Suprapubic skin (tissue), 4 donors: ENCODE results near the gene KIAA1217. TPM values are rescaled to one million over a fixed set of nuclear protein-coding genes. Genes with fewer than 3 reads are reported as not detected.
A peak's percentile ranks its signal among the peaks of the same experiment; 100 is the strongest.

Source experiments
- DNase-seq, 2 donors: peaks; one replicate each; pipeline ENCODE4 v3.0.0-alpha.2; 2019; ENCODE audit warnings: low spot score in 2 of 2
- H3K27ac ChIP-seq: fragments of 200-600 bp; sonication (generic); one replicate; pipeline ENCODE4 v1.5.1; 2019
- H3K27me3 ChIP-seq: fragments of 200-600 bp; sonication (generic); one replicate; pipeline ENCODE4 v1.5.1; 2019
- H3K36me3 ChIP-seq: fragments of 200-600 bp; sonication (generic); one replicate; pipeline ENCODE4 v1.5.1; 2019
- H3K4me1 ChIP-seq: fragments of 200-600 bp; sonication (generic); one replicate; pipeline ENCODE4 v1.5.1; 2019
- H3K4me3 ChIP-seq: fragments of 200-600 bp; sonication (generic); one replicate; pipeline ENCODE4 v1.5.1; 2019; ENCODE audit warnings: mild to moderate bottlenecking
- H3K9me3 ChIP-seq: fragments of 200-600 bp; sonication (generic); one replicate; pipeline ENCODE4 v1.5.1; 2019
- EP300 ChIP-seq: sonication (generic); formaldehyde crosslinking; IDR thresholded peaks from one replicate; pipeline ENCODE4 v1.6.1; 2017; ENCODE audit warnings: antibody characterized with exemption
- POLR2A ChIP-seq, 2 donors: fragments of 450-650 bp; IDR thresholded peaks; one replicate each; pipeline ENCODE4 v1.6.1; 2017; ENCODE audit warnings: antibody characterized with exemption in 2 of 2, mild to moderate bottlenecking in 2 of 2, moderate library complexity in 2 of 2
- POLR2AphosphoS5 ChIP-seq, 3 donors: sonication (generic); formaldehyde crosslinking; IDR thresholded peaks; one replicate each; pipeline ENCODE4 v1.6.1; 2017; ENCODE audit warnings: antibody characterized with exemption in 3 of 3
- WGBS: methylation state at CpG from one replicate; pipeline ENCODE4 v1.1.5; 2018; 5-methylcytosine and 5-hydroxymethylcytosine counted together
- total RNA-seq, 4 donors: library from RNA; depleted of rRNA; stranded (reverse); fragments of >200 nt; gene quantifications; one replicate each; pipeline ENCODE4 v1.1.0, GENCODE V29; 2016
- TF ChIP-seq, protein P1 (sequence below), 2 donors: fragments of 200-600 bp in 1 of 2; fragments of 450-650 bp in 1 of 2; sonication (generic) in 1 of 2; IDR thresholded peaks; one replicate each; pipeline ENCODE4 v1.5.1; 2016 to 2019; ENCODE audit warnings: antibody characterized with exemption in 2 of 2, mild to moderate bottlenecking in 1 of 2, moderate library complexity in 1 of 2

The KIAA1217 gene
- total RNA-seq, 4 donors from 2014 or later: 59.2 to 109 (median 72.1) TPM

DNA sequence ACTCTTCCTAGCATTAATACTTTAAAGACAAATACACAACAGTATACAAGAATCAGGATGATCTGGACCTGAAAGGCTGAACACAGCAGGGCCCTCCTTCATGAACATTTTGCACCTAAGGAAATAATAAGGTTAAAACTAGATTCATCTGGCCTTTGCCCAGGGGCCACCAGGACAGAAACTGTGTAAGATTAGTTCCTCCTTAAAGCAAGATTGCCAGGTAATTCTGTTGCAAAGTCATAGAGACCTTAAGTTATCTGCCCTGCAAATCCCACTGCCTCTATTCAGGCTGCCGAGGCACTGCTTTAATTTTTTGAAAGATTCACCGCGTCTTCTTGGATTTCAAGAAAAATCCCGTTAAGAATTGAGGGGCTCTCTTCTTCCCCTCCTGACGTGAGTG lies 1.6 kb upstream of the KIAA1217 start:
- Histone ChIP-seq H3K27ac (peak overlapping the region; percentile 84), H3K36me3 (no peaks in the 10 kb centered on the region), H3K27me3 (no peaks in the 10 kb centered on the region), H3K4me1 (peaks cover 31% of the 10 kb centered on the region), H3K9me3 (no peaks in the 10 kb centered on the region), H3K4me3 (no peak overlapping the region)
- DNase-seq: no peak
- WGBS: 67% methylated on average over 5 of the region's 5 CpGs
- TF ChIP-seq POLR2A (IDR thresholded peaks at IDR 0.05) (no peak), EP300 (no peak), POLR2AphosphoS5 (IDR thresholded peaks at IDR 0.05) (no peak)
- TF ChIP-seq, protein P1, sequence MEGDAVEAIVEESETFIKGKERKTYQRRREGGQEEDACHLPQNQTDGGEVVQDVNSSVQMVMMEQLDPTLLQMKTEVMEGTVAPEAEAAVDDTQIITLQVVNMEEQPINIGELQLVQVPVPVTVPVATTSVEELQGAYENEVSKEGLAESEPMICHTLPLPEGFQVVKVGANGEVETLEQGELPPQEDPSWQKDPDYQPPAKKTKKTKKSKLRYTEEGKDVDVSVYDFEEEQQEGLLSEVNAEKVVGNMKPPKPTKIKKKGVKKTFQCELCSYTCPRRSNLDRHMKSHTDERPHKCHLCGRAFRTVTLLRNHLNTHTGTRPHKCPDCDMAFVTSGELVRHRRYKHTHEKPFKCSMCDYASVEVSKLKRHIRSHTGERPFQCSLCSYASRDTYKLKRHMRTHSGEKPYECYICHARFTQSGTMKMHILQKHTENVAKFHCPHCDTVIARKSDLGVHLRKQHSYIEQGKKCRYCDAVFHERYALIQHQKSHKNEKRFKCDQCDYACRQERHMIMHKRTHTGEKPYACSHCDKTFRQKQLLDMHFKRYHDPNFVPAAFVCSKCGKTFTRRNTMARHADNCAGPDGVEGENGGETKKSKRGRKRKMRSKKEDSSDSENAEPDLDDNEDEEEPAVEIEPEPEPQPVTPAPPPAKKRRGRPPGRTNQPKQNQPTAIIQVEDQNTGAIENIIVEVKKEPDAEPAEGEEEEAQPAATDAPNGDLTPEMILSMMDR (IDR thresholded peaks at IDR 0.05): no peak

DNA sequence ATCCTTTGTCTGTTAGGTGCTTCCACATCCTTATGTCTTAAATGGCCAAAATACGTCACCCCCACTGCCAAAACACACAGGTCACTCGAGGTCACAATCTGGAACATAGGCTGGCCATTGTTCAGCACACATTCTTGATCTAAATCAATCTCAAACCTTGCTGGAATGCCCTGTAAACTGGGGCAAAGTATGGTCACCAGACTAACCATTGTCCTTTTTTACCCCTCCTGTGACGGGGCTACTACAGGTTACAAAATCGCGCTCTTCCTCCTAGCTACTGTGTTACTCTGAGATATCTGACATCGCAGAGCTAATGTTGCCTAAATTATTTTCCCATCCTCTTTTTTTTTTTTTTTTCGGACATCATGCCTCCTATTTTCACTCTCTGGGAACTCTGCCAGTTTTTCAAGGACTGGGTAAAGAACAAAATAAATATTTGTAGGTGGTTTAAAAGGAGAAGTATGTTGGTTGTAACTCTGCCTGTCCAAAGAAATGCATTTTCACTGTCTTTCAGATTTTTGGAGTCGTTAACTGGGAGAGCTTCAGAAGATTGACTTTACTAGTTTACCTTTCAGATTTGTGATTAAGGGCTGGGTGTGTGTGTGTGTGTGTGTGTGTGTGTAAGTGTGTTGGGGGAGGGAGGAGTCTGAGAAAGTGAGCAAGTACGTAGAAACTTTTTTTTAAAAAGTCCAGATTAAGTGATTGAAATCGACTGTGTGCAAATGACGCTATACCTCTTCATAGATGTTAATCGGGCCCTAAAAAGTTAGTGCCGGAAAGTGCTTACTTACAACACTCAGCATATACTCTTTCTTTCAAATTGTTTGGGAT lies 942 bp upstream of the KIAA1217 start:
- 49% methylated on average over 13 of the region's 13 CpGs for WGBS
- H3K4me3 ChIP-seq: peak overlapping the region; percentile 51
- peaks cover 31% of the 10 kb centered on the region for H3K4me1 ChIP-seq
- H3K9me3 ChIP-seq: no peaks in the 10 kb centered on the region
- H3K27me3 ChIP-seq: no peaks in the 10 kb centered on the region
- no peak for TF ChIP-seq EP300
- TF ChIP-seq POLR2AphosphoS5 (IDR thresholded peaks at IDR 0.05): no peak
- peak overlapping the region; percentile 84 for H3K27ac ChIP-seq
- no peak for DNase-seq
- H3K36me3 ChIP-seq: no peaks in the 10 kb centered on the region

DNA sequence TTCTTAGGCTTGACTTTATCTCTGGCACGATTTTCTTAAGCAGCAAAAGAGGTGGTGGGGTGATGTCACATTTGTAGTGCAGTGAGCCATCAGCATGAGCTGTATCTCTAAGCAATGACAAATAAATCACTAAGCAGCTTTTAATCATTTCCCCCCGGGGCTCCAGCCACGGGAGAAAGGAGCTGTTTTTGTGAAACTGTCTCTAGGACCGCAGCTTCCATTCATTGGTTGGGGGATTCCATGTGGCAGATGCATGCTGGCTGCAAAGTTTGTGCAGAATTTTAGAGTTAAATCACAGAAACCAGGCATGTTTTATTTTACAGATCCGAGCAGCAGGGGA lies 464 bp downstream of the KIAA1217 start:
- Histone ChIP-seq H3K9me3 (no peaks in the 10 kb centered on the region), H3K27me3 (no peaks in the 10 kb centered on the region), H3K4me3 (peak overlapping the region; percentile 51), H3K27ac (peak overlapping the region; percentile 84), H3K36me3 (no peaks in the 10 kb centered on the region), H3K4me1 (peaks cover 31% of the 10 kb centered on the region)
- WGBS: 0% methylated on average over 5 of the region's 5 CpGs
- TF ChIP-seq, protein P1 (IDR thresholded peaks at IDR 0.05): no peak
- TF ChIP-seq POLR2AphosphoS5 (IDR thresholded peaks at IDR 0.05) (no peak), POLR2A (IDR thresholded peaks at IDR 0.05) (no peak), EP300 (no peak)
- DNase-seq: no peak

DNA sequence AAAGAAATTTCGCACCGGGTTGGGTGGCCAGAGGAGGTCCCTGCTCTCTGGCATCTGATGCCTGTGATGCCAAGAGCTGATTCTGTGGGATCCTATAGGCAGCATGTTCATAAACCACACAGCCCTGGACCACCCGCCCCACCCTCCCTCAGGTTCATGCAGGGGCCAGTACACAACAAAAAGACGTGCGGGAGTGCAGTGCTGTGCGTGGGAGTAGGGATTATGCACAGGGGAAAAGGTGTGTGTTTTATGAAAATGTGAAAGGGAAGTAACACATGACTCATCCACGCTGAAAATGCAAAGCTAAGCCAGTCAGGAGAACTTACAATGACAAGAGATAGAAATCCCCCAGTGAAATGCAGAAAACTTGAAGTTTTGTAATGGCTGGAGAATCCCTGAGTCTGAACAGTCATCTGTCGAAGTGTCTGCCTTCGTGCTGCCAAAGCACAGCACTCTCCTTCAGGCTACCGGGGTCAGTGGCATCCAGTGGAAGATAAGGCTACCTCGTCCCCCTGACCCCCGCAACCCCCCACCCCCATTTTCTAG lies 1.1 kb downstream of the KIAA1217 start:
- no peak for DNase-seq

DNA sequence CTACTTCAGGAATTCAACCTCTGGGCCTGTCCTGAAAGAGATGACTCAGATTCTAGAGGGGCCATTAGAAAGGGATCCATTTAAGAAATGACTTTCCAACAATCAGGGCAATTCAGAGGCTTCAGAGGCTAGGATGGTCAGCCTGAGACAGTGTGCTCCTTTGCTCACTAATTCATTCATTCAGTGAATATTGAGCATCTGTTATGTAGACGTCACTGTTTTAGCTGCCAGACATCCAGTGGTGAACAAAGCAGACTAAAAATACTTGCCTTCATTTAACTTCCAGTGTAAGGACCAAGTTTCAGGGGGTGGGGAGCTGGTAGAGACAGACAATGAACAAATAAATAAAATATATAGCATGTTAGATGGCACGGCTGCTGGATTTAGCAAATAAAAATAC lies 1.6 kb downstream of the KIAA1217 start:
- Histone ChIP-seq H3K4me1 (peaks cover 41% of the 10 kb centered on the region), H3K36me3 (no peaks in the 10 kb centered on the region), H3K27me3 (no peaks in the 10 kb centered on the region), H3K27ac (peak overlapping the region; percentile 84), H3K4me3 (peak overlapping the region; percentile 51), H3K9me3 (no peaks in the 10 kb centered on the region)
- 68% methylated on average over 2 of the region's 2 CpGs for WGBS
- TF ChIP-seq POLR2AphosphoS5 (IDR thresholded peaks at IDR 0.05): no peak
- TF ChIP-seq POLR2A (IDR thresholded peaks at IDR 0.05): no peak
- TF ChIP-seq, protein P1 (IDR thresholded peaks at IDR 0.05): no peak
- TF ChIP-seq EP300: no peak
- no peak for DNase-seq

More for the DNA sequence above, 1.1 kb downstream of the KIAA1217 start:
- Histone ChIP-seq H3K27ac (peak overlapping the region; percentile 84), H3K4me1 (peaks cover 36% of the 10 kb centered on the region), H3K9me3 (no peaks in the 10 kb centered on the region), H3K4me3 (peak overlapping the region; percentile 51), H3K36me3 (no peaks in the 10 kb centered on the region), H3K27me3 (no peaks in the 10 kb centered on the region)
- WGBS: 5% methylated on average over 9 of the region's 12 CpGs
- TF ChIP-seq, protein P1 (IDR thresholded peaks at IDR 0.05): no peak
- no peak for TF ChIP-seq EP300
- no peak for TF ChIP-seq POLR2A (IDR thresholded peaks at IDR 0.05)
- no peak for TF ChIP-seq POLR2AphosphoS5 (IDR thresholded peaks at IDR 0.05)
